Lower leg skin (tissue), 3 donors: ENCODE results near the gene HYAL1.

Experiments
- CTCF ChIP-seq, 3 donors: fragments of 450-650 bp; IDR thresholded peaks; one replicate each; pipeline ENCODE4 v1.5.1; 2016; ENCODE audit warnings: antibody characterized with exemption in 3 of 3, mild to moderate bottlenecking in 3 of 3, moderate library complexity in 2 of 3
- POLR2A ChIP-seq, 2 donors: fragments of 450-650 bp; IDR thresholded peaks; one replicate each; pipeline ENCODE4 v1.6.1; 2016 to 2017; ENCODE audit warnings: antibody characterized with exemption in 2 of 2, mild to moderate bottlenecking in 1 of 2, moderate library complexity in 1 of 2

GRCh38 chr3:50293079-50293801, 10.1 kb downstream of the HYAL1 start:
- TF ChIP-seq CTCF (IDR thresholded peaks at IDR 0.05), result no peak
- TF ChIP-seq POLR2A (IDR thresholded peaks at IDR 0.05), result no peak
